ENCODE measurements around the gene TMEM150B.

TMEM150B gene

DNA sequence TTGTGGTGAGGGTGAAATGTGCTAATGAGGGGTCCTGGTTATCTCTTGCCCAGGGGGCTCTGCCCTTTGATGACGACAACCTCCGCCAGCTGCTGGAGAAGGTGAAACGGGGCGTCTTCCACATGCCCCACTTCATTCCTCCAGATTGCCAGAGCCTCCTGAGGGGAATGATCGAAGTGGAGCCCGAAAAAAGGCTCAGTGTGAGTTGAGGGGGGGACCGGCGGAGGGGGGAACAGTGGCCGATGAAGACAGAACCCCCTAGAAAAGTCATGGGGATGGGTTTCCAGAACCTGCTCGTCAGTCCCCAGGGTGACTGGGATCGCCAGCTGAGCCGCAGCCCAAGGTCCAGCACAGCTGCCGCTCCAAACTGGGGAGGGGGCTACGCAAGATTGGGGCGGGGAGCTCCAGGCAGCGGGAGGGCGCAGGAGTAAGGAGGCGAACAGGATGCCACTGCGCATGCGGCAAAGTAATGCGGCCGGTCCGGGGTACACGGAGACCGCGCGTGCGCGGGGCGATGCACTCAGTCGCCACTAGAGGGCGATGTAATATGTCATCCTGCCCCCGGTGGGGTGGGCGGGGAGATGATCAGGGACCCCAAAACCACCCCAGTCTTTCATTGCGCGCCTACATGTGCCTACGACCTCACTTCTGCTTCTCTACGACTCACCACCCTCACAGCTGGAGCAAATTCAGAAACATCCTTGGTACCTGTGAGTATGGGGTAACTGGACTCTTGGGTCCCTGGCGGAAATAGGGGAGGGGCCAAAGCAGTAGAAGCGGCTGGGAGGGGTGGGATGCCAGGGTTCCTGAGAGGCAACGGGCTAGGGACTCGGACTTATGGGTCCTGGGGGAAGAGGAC lies 23.5 kb downstream of the TMEM150B start:
- peak overlapping the region; percentile 83 for H4K91ac ChIP-seq (ENCODE audit: low read depth, low read length, poor library complexity)
- no CpG with 5 or more reads among the region's 42 CpGs for WGBS, 2 donors (ENCODE audit: extremely low coverage in 2 of 2, insufficient read length in 2 of 2, insufficient replicate concordance in 1 of 2)
- peak overlapping the region; percentile 84 for H3K18ac ChIP-seq (ENCODE audit: low read length)
- H2AFZ ChIP-seq (ENCODE audit: low read length), result peak overlapping the region; percentile 79
- no peaks in the 10 kb centered on the region for H3K79me1 ChIP-seq (ENCODE audit: low read depth, low read length)
- H3K27ac ChIP-seq (replicated peaks; ENCODE audit: low read length), result peak overlapping the region; percentile 92
- DNase-seq (ENCODE audit: low spot score), result peak; percentile 91
- H3K4me3 ChIP-seq (ENCODE audit: low read length in 2 of 2), result no peak overlapping the region
- H3K9ac ChIP-seq (ENCODE audit: low read depth, low read length, poor library complexity), result peak overlapping the region; percentile 82
- peak overlapping the region; percentile 84 for H2BK5ac ChIP-seq (ENCODE audit: low read length)
- H3K4me2 ChIP-seq (ENCODE audit: insufficient read depth, low read length, poor library complexity, severe bottlenecking), result peak overlapping the region; percentile 46
- H2BK12ac ChIP-seq (ENCODE audit: low read length), result peak overlapping the region; percentile 50
- peak overlapping the region; percentile 66 for H4K8ac ChIP-seq (ENCODE audit: low read depth, low read length)
- peaks cover 13 to 14% of the 10 kb centered on the region in 2 donors for H3K4me1 ChIP-seq (ENCODE audit: control insufficient read depth in 2 of 2, insufficient read depth in 1 of 2, low read depth in 1 of 2, low read length in 2 of 2)
- peak overlapping the region; percentile 81 for H3K23ac ChIP-seq (ENCODE audit: low read depth, low read length, poor library complexity)
- H3K14ac ChIP-seq (ENCODE audit: low read length), result peak overlapping the region; percentile 83
- peak overlapping the region; percentile 90 for H2AK5ac ChIP-seq (ENCODE audit: low read depth, low read length)
- no peaks in the 10 kb centered on the region for H3K27me3 ChIP-seq (ENCODE audit: control insufficient read depth in 3 of 3, insufficient read depth in 3 of 3, low read depth in 1 of 3, low read length in 3 of 3)
- H2BK120ac ChIP-seq (ENCODE audit: low read depth, low read length), result peak overlapping the region; percentile 44
- H2BK15ac ChIP-seq (ENCODE audit: low read length), result no peak overlapping the region
- H3K9me3 ChIP-seq (replicated peaks in 1 of 2; ENCODE audit: control insufficient read depth in 2 of 2, insufficient read depth in 1 of 2, low read depth in 1 of 2, low read length in 2 of 2), result peaks cover 0 to 2% of the 10 kb centered on the region in 2 donors
- no peak overlapping the region for H3K4ac ChIP-seq (ENCODE audit: low read length)
- H3K36me3 ChIP-seq (replicated peaks in 1 of 2; ENCODE audit: control insufficient read depth in 2 of 2, insufficient read depth in 2 of 2, low read length in 2 of 2), result peaks cover 45 to 69% of the 10 kb centered on the region in 2 donors

DNA sequence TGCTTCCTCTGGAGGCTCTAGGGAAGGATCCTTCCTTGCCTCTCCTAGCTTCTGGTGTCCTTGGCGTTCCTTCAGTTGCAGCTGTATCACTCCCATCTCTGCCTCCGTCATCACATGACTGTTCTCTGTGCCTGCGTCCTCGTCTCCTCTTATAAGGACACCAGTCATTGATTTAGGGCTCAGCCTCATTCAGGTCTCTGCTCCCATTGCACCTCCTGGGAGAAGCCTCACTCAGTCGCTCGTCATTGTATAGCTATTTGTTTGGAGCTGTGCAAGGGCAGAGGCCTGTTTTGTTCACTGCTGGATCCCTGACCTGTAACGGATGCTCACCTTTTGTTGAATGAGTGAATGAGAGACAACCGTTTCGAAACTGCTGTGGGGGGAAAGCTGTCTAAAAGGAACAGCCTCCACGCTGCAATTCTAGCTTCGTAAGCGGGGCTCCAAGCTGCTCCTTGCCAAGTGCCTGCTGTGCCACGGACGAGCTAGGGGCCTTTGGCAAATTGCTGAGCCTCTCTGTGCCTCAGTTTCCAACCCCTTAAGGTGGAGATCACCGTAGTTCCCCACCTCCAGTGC lies 24.2 kb downstream of the TMEM150B start:
- H3K4me3 ChIP-seq (ENCODE audit: low read length in 2 of 2), result no peak overlapping the region

DNA sequence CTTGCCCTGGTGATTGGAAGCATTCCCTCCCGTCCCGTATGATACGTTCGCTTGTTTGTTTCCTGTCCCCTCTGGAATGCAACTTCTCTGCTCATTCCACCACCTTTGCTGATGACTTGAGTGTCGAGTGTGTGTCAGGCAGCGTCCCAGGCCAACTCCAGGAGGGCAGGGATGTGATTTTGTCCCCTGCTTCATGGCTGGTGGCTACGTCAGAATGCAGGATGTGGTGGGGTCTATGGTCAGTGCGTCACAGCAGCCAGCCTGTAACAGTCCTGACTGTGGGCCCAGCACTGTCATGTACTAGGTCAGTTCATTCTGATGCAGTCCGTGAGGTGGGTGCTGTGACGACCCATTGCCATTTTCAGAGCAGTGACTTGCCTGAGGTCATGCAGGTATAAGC lies 25.1 kb downstream of the TMEM150B start:
- H3K4me1 ChIP-seq (ENCODE audit: control insufficient read depth in 2 of 2, insufficient read depth in 1 of 2, low read depth in 1 of 2, low read length in 2 of 2), result peaks cover 13 to 14% of the 10 kb centered on the region in 2 donors
- no peak overlapping the region for H4K8ac ChIP-seq (ENCODE audit: low read depth, low read length)
- no peak overlapping the region for H2BK12ac ChIP-seq (ENCODE audit: low read length)
- no peak overlapping the region for H3K27ac ChIP-seq (replicated peaks; ENCODE audit: low read length)
- no peak overlapping the region for H4K91ac ChIP-seq (ENCODE audit: low read depth, low read length, poor library complexity)
- H3K4me2 ChIP-seq (ENCODE audit: insufficient read depth, low read length, poor library complexity, severe bottlenecking), result no peak overlapping the region
- H3K9me3 ChIP-seq (replicated peaks in 1 of 2; ENCODE audit: control insufficient read depth in 2 of 2, insufficient read depth in 1 of 2, low read depth in 1 of 2, low read length in 2 of 2), result peaks cover 0 to 2% of the 10 kb centered on the region in 2 donors
- WGBS, 2 donors (ENCODE audit: extremely low coverage in 2 of 2, insufficient read length in 2 of 2, insufficient replicate concordance in 1 of 2), result no CpG with 5 or more reads among the region's 10 CpGs
- DNase-seq (ENCODE audit: low spot score), result no peak
- H3K18ac ChIP-seq (ENCODE audit: low read length), result no peak overlapping the region
- H3K4ac ChIP-seq (ENCODE audit: low read length), result no peak overlapping the region
- no peak overlapping the region for H2AK5ac ChIP-seq (ENCODE audit: low read depth, low read length)
- H2BK5ac ChIP-seq (ENCODE audit: low read length), result no peak overlapping the region
- H3K14ac ChIP-seq (ENCODE audit: low read length), result no peak overlapping the region
- no peak overlapping the region for H3K23ac ChIP-seq (ENCODE audit: low read depth, low read length, poor library complexity)
- H2AFZ ChIP-seq (ENCODE audit: low read length), result no peak overlapping the region
- peak overlapping the region in 1 of 2 donors; percentile 3 for H3K4me3 ChIP-seq (ENCODE audit: low read length in 2 of 2)
- H2BK15ac ChIP-seq (ENCODE audit: low read length), result no peak overlapping the region
- H2BK120ac ChIP-seq (ENCODE audit: low read depth, low read length), result no peak overlapping the region
- peaks cover 38 to 65% of the 10 kb centered on the region in 2 donors for H3K36me3 ChIP-seq (replicated peaks in 1 of 2; ENCODE audit: control insufficient read depth in 2 of 2, insufficient read depth in 2 of 2, low read length in 2 of 2)
- no peaks in the 10 kb centered on the region for H3K79me1 ChIP-seq (ENCODE audit: low read depth, low read length)
- H3K27me3 ChIP-seq (ENCODE audit: control insufficient read depth in 3 of 3, insufficient read depth in 3 of 3, low read depth in 1 of 3, low read length in 3 of 3), result no peaks in the 10 kb centered on the region
- peak overlapping the region; percentile 47 for H3K9ac ChIP-seq (ENCODE audit: low read depth, low read length, poor library complexity)

More for the DNA sequence above, 24.2 kb downstream of the TMEM150B start:
- Histone ChIP-seq H3K4ac (ENCODE audit: low read length) (no peak overlapping the region), H3K23ac (ENCODE audit: low read depth, low read length, poor library complexity) (peak overlapping the region; percentile 81), H2BK120ac (ENCODE audit: low read depth, low read length) (peak overlapping the region; percentile 44), H3K9ac (ENCODE audit: low read depth, low read length, poor library complexity) (peak overlapping the region; percentile 82), H2AK5ac (ENCODE audit: low read depth, low read length) (peak overlapping the region; percentile 90), H3K27ac (replicated peaks; ENCODE audit: low read length) (peak overlapping the region; percentile 92), H2BK15ac (ENCODE audit: low read length) (no peak overlapping the region), H2AFZ (ENCODE audit: low read length) (no peak overlapping the region), H3K18ac (ENCODE audit: low read length) (peak overlapping the region; percentile 84), H3K4me2 (ENCODE audit: insufficient read depth, low read length, poor library complexity, severe bottlenecking) (peak overlapping the region; percentile 46), H2BK5ac (ENCODE audit: low read length) (peak overlapping the region; percentile 84), H3K9me3 (replicated peaks in 1 of 2; ENCODE audit: control insufficient read depth in 2 of 2, insufficient read depth in 1 of 2, low read depth in 1 of 2, low read length in 2 of 2) (peaks cover 0 to 2% of the 10 kb centered on the region in 2 donors), H4K91ac (ENCODE audit: low read depth, low read length, poor library complexity) (peak overlapping the region; percentile 83), H3K4me1 (ENCODE audit: control insufficient read depth in 2 of 2, insufficient read depth in 1 of 2, low read depth in 1 of 2, low read length in 2 of 2) (peaks cover 13 to 14% of the 10 kb centered on the region in 2 donors), H4K8ac (ENCODE audit: low read depth, low read length) (peak overlapping the region; percentile 66), H3K36me3 (replicated peaks in 1 of 2; ENCODE audit: control insufficient read depth in 2 of 2, insufficient read depth in 2 of 2, low read length in 2 of 2) (peaks cover 41 to 66% of the 10 kb centered on the region in 2 donors), H3K14ac (ENCODE audit: low read length) (peak overlapping the region; percentile 83), H3K27me3 (ENCODE audit: control insufficient read depth in 3 of 3, insufficient read depth in 3 of 3, low read depth in 1 of 3, low read length in 3 of 3) (no peaks in the 10 kb centered on the region), H3K79me1 (ENCODE audit: low read depth, low read length) (no peaks in the 10 kb centered on the region), H2BK12ac (ENCODE audit: low read length) (peak overlapping the region; percentile 50)
- peak; percentile 63 for DNase-seq (ENCODE audit: low spot score)
- WGBS, 2 donors (ENCODE audit: extremely low coverage in 2 of 2, insufficient read length in 2 of 2, insufficient replicate concordance in 1 of 2), result no CpG with 5 or more reads among the region's 15 CpGs

DNA sequence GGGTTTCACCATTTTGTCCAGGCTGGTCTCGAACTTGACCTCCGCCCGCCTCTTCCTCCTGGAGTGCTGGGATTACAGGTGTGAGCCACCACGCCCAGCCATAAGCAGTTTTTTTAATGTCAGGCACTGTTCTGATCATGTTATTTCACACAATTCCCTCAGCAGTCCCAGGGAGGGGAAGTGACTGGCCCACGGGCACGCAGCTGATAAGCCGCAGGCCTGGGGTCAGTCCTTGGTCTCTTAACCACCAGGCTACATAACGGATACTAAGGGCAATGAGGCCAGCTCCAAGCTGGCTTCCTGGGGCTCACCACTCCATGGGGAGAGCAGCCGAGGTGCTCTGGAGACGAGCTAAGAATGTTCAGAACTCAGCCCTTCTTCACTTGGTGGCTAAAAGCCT lies 27.9 kb downstream of the TMEM150B start:
- Histone ChIP-seq H3K18ac (ENCODE audit: low read length) (no peak overlapping the region), H3K79me1 (ENCODE audit: low read depth, low read length) (no peaks in the 10 kb centered on the region), H3K27ac (replicated peaks; ENCODE audit: low read length) (no peak overlapping the region), H2BK5ac (ENCODE audit: low read length) (no peak overlapping the region), H3K9ac (ENCODE audit: low read depth, low read length, poor library complexity) (peak overlapping the region; percentile 44), H2AK5ac (ENCODE audit: low read depth, low read length) (no peak overlapping the region), H3K4me1 (ENCODE audit: control insufficient read depth in 2 of 2, insufficient read depth in 1 of 2, low read depth in 1 of 2, low read length in 2 of 2) (peaks cover 13 to 14% of the 10 kb centered on the region in 2 donors), H3K23ac (ENCODE audit: low read depth, low read length, poor library complexity) (no peak overlapping the region), H4K8ac (ENCODE audit: low read depth, low read length) (no peak overlapping the region), H3K4me2 (ENCODE audit: insufficient read depth, low read length, poor library complexity, severe bottlenecking) (no peak overlapping the region), H2BK12ac (ENCODE audit: low read length) (no peak overlapping the region), H2BK120ac (ENCODE audit: low read depth, low read length) (no peak overlapping the region), H2BK15ac (ENCODE audit: low read length) (no peak overlapping the region), H3K9me3 (replicated peaks in 1 of 2; ENCODE audit: control insufficient read depth in 2 of 2, insufficient read depth in 1 of 2, low read depth in 1 of 2, low read length in 2 of 2) (no peaks in the 10 kb centered on the region), H4K91ac (ENCODE audit: low read depth, low read length, poor library complexity) (peak overlapping the region; percentile 30), H3K4me3 (ENCODE audit: low read length in 2 of 2) (no peak overlapping the region), H3K14ac (ENCODE audit: low read length) (no peak overlapping the region), H2AFZ (ENCODE audit: low read length) (no peak overlapping the region), H3K4ac (ENCODE audit: low read length) (no peak overlapping the region), H3K36me3 (replicated peaks in 1 of 2; ENCODE audit: control insufficient read depth in 2 of 2, insufficient read depth in 2 of 2, low read length in 2 of 2) (peaks cover 29 to 56% of the 10 kb centered on the region in 2 donors), H3K27me3 (ENCODE audit: control insufficient read depth in 3 of 3, insufficient read depth in 3 of 3, low read depth in 1 of 3, low read length in 3 of 3) (no peaks in the 10 kb centered on the region)
- DNase-seq (ENCODE audit: low spot score), result no peak
- WGBS, 2 donors (ENCODE audit: extremely low coverage in 2 of 2, insufficient read length in 2 of 2, insufficient replicate concordance in 1 of 2), result no CpG with 5 or more reads among the region's 10 CpGs
